ENCODE data around the gene DCLK2. TPM values are rescaled to one million over a fixed set of nuclear protein-coding genes. Genes with fewer than 3 reads are reported as not detected.

The DCLK2 gene
- total and polyA plus RNA-seq, 2 donors (not counting 1 experiment from before 2014, with no cell fraction given), result 0.91 to 3.3 TPM

DNA sequence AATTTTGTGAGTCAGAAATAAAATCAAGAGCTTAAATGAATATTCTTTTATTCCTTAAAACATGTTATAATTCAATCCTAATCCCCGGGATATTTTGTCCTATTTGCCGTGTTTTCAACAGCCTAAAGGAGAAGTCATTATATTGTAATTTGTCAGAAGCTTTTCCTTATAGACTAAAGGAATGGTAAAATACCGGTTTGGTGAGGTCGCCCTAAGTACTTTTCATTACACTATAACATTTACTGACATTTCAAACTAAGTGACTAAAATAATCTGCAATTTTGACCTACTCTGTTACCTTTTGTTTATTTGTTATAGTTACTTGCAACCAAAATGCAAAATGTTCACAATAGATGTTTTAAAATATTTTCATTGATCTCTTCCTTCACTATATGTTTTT, 8.8 kb downstream of the DCLK2 start:
- intact Hi-C loops (cut with micrococcal nuclease), result no loop called here
- ATAC-seq (ENCODE audit: low read depth), result no peak

DNA sequence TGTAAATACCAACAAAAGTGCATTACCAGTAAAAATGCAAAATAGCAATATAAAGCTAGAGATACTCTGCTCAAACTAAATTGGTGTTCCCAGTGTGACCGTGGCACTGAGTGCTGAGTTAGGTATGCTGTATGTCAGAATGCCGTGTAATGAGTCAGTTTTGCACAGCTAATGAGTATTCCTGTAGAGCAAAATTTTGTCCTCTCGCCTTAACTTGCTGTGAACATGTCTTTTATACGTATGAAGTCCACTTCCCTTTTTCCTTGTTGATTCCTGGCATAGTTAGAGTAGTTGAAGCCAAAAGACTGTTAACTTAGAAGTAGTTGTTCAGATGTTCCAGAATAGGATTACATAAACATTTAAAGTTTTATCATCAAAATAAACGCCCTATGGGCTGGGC, 11.5 kb downstream of the DCLK2 start:
- TF ChIP-seq, protein P1, sequence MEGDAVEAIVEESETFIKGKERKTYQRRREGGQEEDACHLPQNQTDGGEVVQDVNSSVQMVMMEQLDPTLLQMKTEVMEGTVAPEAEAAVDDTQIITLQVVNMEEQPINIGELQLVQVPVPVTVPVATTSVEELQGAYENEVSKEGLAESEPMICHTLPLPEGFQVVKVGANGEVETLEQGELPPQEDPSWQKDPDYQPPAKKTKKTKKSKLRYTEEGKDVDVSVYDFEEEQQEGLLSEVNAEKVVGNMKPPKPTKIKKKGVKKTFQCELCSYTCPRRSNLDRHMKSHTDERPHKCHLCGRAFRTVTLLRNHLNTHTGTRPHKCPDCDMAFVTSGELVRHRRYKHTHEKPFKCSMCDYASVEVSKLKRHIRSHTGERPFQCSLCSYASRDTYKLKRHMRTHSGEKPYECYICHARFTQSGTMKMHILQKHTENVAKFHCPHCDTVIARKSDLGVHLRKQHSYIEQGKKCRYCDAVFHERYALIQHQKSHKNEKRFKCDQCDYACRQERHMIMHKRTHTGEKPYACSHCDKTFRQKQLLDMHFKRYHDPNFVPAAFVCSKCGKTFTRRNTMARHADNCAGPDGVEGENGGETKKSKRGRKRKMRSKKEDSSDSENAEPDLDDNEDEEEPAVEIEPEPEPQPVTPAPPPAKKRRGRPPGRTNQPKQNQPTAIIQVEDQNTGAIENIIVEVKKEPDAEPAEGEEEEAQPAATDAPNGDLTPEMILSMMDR (IDR thresholded peaks at IDR 0.05), result no peak
- no peak for TF ChIP-seq EZH2 (IDR thresholded peaks at IDR 0.05; ENCODE audit: borderline replicate concordance, insufficient read depth, low read depth, low read length, poor library complexity, severe bottlenecking)
- ATAC-seq (ENCODE audit: low read depth) (no peak), DNase-seq (no peak)
- intact Hi-C loops (cut with micrococcal nuclease), result no loop called here
- POLR2A ChIA-PET, result no interaction called here
- H3K9ac ChIP-seq (ENCODE audit: low read length), result no peak overlapping the region
- no peak overlapping the region for H3K27ac Mint-ChIP-seq
- 87% methylated on average over 3 of the region's 5 CpGs for WGBS (ENCODE audit: insufficient coverage)
- H4K20me1 ChIP-seq (ENCODE audit: control insufficient read depth, insufficient read depth, low read length, poor library complexity, severe bottlenecking), result no peaks in the 10 kb centered on the region
- H3K4me2 ChIP-seq (replicated peaks; ENCODE audit: low read depth, low read length, poor library complexity, severe bottlenecking), result no peak overlapping the region
- peaks cover 6% of the 10 kb centered on the region for H3K27me3 Mint-ChIP-seq
- no peaks in the 10 kb centered on the region for H3K9me3 ChIP-seq (ENCODE audit: control extremely low read depth in 1 of 3, control insufficient read depth in 2 of 3, insufficient read depth in 1 of 3, low read length in 2 of 3)
- H3K4me3 ChIP-seq (ENCODE audit: control extremely low read depth in 1 of 5, extremely low read depth in 1 of 5, insufficient read depth in 1 of 5, low read depth in 2 of 5, low read length in 4 of 5), result no peak overlapping the region
- H3K36me3 ChIP-seq (replicated peaks in 1 of 2; ENCODE audit: control extremely low read depth in 1 of 2, control insufficient read depth in 1 of 2, extremely low read depth in 1 of 2, insufficient read depth in 2 of 2, low read length in 1 of 2), result no peaks in the 10 kb centered on the region
- no peak overlapping the region for H3K27ac ChIP-seq (ENCODE audit: low read length in 2 of 2)
- no peaks in the 10 kb centered on the region for H3K9me3 Mint-ChIP-seq (ENCODE audit: insufficient read depth)
- no peaks in the 10 kb centered on the region for H3K27me3 ChIP-seq (replicated peaks in 1 of 4; ENCODE audit: control extremely low read depth in 1 of 4, control insufficient read depth in 3 of 4, insufficient read depth in 4 of 4, low read length in 3 of 4)
- CTCF ChIA-PET, result no interaction called here
- no peaks in the 10 kb centered on the region for H3K4me1 Mint-ChIP-seq
- H3K79me2 ChIP-seq (ENCODE audit: control insufficient read depth, insufficient read depth, low read length), result no peaks in the 10 kb centered on the region
- H3K4me3 Mint-ChIP-seq, result no peak overlapping the region
- no peak overlapping the region for H2AFZ ChIP-seq (ENCODE audit: insufficient read depth, low read depth, low read length, poor library complexity, severe bottlenecking)
- no peaks in the 10 kb centered on the region for H3K4me1 ChIP-seq (ENCODE audit: control insufficient read depth in 2 of 2, insufficient read depth in 2 of 2, low read length in 2 of 2)

More for the DNA sequence above, 8.8 kb downstream of the DCLK2 start:
- CTCF ChIA-PET, result no interaction called here
- Histone ChIP-seq H3K27ac (ENCODE audit: low read length in 2 of 2) (no peak overlapping the region), H3K9me3 (ENCODE audit: control extremely low read depth in 1 of 3, control insufficient read depth in 2 of 3, insufficient read depth in 1 of 3, low read length in 2 of 3) (no peaks in the 10 kb centered on the region), H2AFZ (ENCODE audit: insufficient read depth, low read depth, low read length, poor library complexity, severe bottlenecking) (no peak overlapping the region), H3K9ac (ENCODE audit: low read length) (no peak overlapping the region), H4K20me1 (ENCODE audit: control insufficient read depth, insufficient read depth, low read length, poor library complexity, severe bottlenecking) (no peaks in the 10 kb centered on the region), H3K36me3 (replicated peaks in 1 of 2; ENCODE audit: control extremely low read depth in 1 of 2, control insufficient read depth in 1 of 2, extremely low read depth in 1 of 2, insufficient read depth in 2 of 2, low read length in 1 of 2) (no peaks in the 10 kb centered on the region), H3K4me1 (ENCODE audit: control insufficient read depth in 2 of 2, insufficient read depth in 2 of 2, low read length in 2 of 2) (peaks cover 4% of the 10 kb centered on the region in 2 donors), H3K79me2 (ENCODE audit: control insufficient read depth, insufficient read depth, low read length) (no peaks in the 10 kb centered on the region), H3K4me3 (ENCODE audit: control extremely low read depth in 1 of 5, extremely low read depth in 1 of 5, insufficient read depth in 1 of 5, low read depth in 2 of 5, low read length in 4 of 5) (no peak overlapping the region), H3K4me2 (replicated peaks; ENCODE audit: low read depth, low read length, poor library complexity, severe bottlenecking) (no peak overlapping the region), H3K27me3 (replicated peaks in 1 of 4; ENCODE audit: control extremely low read depth in 1 of 4, control insufficient read depth in 3 of 4, insufficient read depth in 4 of 4, low read length in 3 of 4) (no peaks in the 10 kb centered on the region)
- Mint-ChIP-seq H3K9me3 (ENCODE audit: insufficient read depth) (no peaks in the 10 kb centered on the region), H3K27me3 (peaks cover 6% of the 10 kb centered on the region), H3K4me3 (no peak overlapping the region), H3K4me1 (peaks cover 6% of the 10 kb centered on the region), H3K27ac (no peak overlapping the region)
- TF ChIP-seq, protein P1 (IDR thresholded peaks at IDR 0.05), result no peak
- no peak for DNase-seq
- no CpG with 5 or more reads among the region's 4 CpGs for WGBS (ENCODE audit: insufficient coverage)
- POLR2A ChIA-PET, result no interaction called here
